ENCODE results near the gene HOXD8.

GRCh38 chr2:176151442-176152287, 22.2 kb downstream of the HOXD8 start, which contains the start of gene HOXD4:
- TF ChIP-seq MAX (IDR thresholded peaks at IDR 0.05; ENCODE audit: low read depth, low read length) (no peak), RAD51 (IDR thresholded peaks at IDR 0.05) (no peak), ZBTB33 (IDR thresholded peaks at IDR 0.05) (no peak), CTCF (IDR thresholded peaks at IDR 0.05 in 2 of 3, conservative IDR thresholded peaks at IDR 0.05 in 1 of 3; ENCODE audit: control insufficient read depth in 2 of 3, extremely low read depth in 1 of 3, insufficient read depth in 1 of 3, low read depth in 3 of 3, low read length in 3 of 3) (no peak), SP1 (IDR thresholded peaks at IDR 0.05; ENCODE audit: low read depth, low read length) (no peak), RAD21 (IDR thresholded peaks at IDR 0.05; ENCODE audit: insufficient read depth, low read depth, low read length) (no peak), EZH2 (IDR thresholded peaks at IDR 0.05; ENCODE audit: borderline replicate concordance, control insufficient read depth, low read depth, low read length) (no peak), HDAC2 (IDR thresholded peaks at IDR 0.05) (no peak), BCLAF1 (IDR thresholded peaks at IDR 0.05) (no peak), NR2C2 (IDR thresholded peaks at IDR 0.05; ENCODE audit: borderline replicate concordance, control insufficient read depth, insufficient read length, low read depth) (no peak), SKIL (IDR thresholded peaks at IDR 0.05; ENCODE audit: low read depth, poor library complexity, severe bottlenecking) (no peak), SIN3A (IDR thresholded peaks at IDR 0.05; ENCODE audit: low read depth, low read length) (no peak), HDGF (IDR thresholded peaks at IDR 0.05) (no peak), NFYB (IDR thresholded peaks at IDR 0.05; ENCODE audit: insufficient read depth, low read depth, low read length) (no peak)
